Mammary epithelial cell (primary cell): Measurements from ENCODE around the gene TP53BP2.

Experiments used
- CTCF ChIP-seq, 2 donors: IDR thresholded peaks in 1 of 2; conservative IDR thresholded peaks in 1 of 2; 2 replicates each; pipeline ENCODE4 v1.5.1; 2011 to 2012; ENCODE audit warnings: inconsistent platforms in 2 of 2, low read length in 2 of 2, mild to moderate bottlenecking in 2 of 2, control low read depth in 1 of 2, low read depth in 1 of 2; ENCODE audit not compliant: insufficient read depth in 1 of 2; ENCODE audit errors: extremely low read depth in 1 of 2
- EZH2 ChIP-seq: IDR thresholded peaks from 2 replicates; pipeline ENCODE4 v1.6.1; 2012; ENCODE audit warnings: low read length, inconsistent platforms, borderline replicate concordance

- TF ChIP-seq CTCF (conservative IDR thresholded peaks at IDR 0.05 in 1 of 2, IDR thresholded peaks at IDR 0.05 in 1 of 2; ENCODE audit: extremely low read depth in 1 of 2, insufficient read depth in 1 of 2, low read depth in 1 of 2, low read length in 2 of 2) (no peak), EZH2 (no peak)
Measured at GRCh38 chr1:223794136-223794880, 51.4 kb downstream of the TP53BP2 start.
